ENCODE measurements around the gene ANKS1B.

The ANKS1B gene

GRCh38 chr12:99914206-99914605 lies 70.5 kb downstream of the ANKS1B start:
- POLR2A ChIA-PET: interaction anchor here (0.5 kb wide), 1 partner anchor 97 kb away, joined by 10 read pairs; no protein-coding TSS in a partner anchor
- DNase-seq: no peak
- no peaks in the 10 kb centered on the region for H3K4me1 ChIP-seq (ENCODE audit: control extremely low read depth in 1 of 4, control insufficient read depth in 4 of 4, insufficient read depth in 4 of 4, low read length in 3 of 4)
- H3K27ac ChIP-seq (ENCODE audit: insufficient read depth in 1 of 2, low read depth in 1 of 2, low read length in 2 of 2, poor library complexity in 1 of 2, severe bottlenecking in 2 of 2): no peak overlapping the region
- no peaks in the 10 kb centered on the region for H3K36me3 ChIP-seq (ENCODE audit: control insufficient read depth in 4 of 4, insufficient read depth in 4 of 4, low read length in 3 of 4)
- H3K4me3 ChIP-seq (ENCODE audit: control insufficient read depth in 1 of 7, extremely low read depth in 1 of 7, insufficient read depth in 4 of 7, low read depth in 2 of 7, low read length in 6 of 7): no peak overlapping the region
- H3K27me3 ChIP-seq (replicated peaks in 2 of 5; ENCODE audit: control insufficient read depth in 4 of 5, insufficient read depth in 5 of 5, low read length in 4 of 5): peaks cover 0 to 2% (median 0%) of the 10 kb centered on the region in 5 experiments
- 60% methylated on average over 1 of the region's 1 CpG for WGBS (ENCODE audit: insufficient coverage)
- H3K9me3 ChIP-seq (ENCODE audit: control extremely low read depth in 1 of 5, control insufficient read depth in 4 of 5, insufficient read depth in 2 of 5, low read depth in 1 of 5, low read length in 4 of 5): no peaks in the 10 kb centered on the region
- CTCF ChIA-PET: no interaction called here

- Histone ChIP-seq H3K27ac (ENCODE audit: insufficient read depth in 1 of 2, low read depth in 1 of 2, low read length in 2 of 2, poor library complexity in 1 of 2, severe bottlenecking in 2 of 2) (no peak overlapping the region), H3K27me3 (replicated peaks in 2 of 5; ENCODE audit: control insufficient read depth in 4 of 5, insufficient read depth in 5 of 5, low read length in 4 of 5) (peaks cover 0 to 2% (median 0%) of the 10 kb centered on the region in 5 experiments), H3K36me3 (ENCODE audit: control insufficient read depth in 4 of 4, insufficient read depth in 4 of 4, low read length in 3 of 4) (no peaks in the 10 kb centered on the region), H3K4me1 (ENCODE audit: control extremely low read depth in 1 of 4, control insufficient read depth in 4 of 4, insufficient read depth in 4 of 4, low read length in 3 of 4) (no peaks in the 10 kb centered on the region), H3K9me3 (ENCODE audit: control extremely low read depth in 1 of 5, control insufficient read depth in 4 of 5, insufficient read depth in 2 of 5, low read depth in 1 of 5, low read length in 4 of 5) (no peaks in the 10 kb centered on the region), H3K4me3 (ENCODE audit: control insufficient read depth in 1 of 7, extremely low read depth in 1 of 7, insufficient read depth in 4 of 7, low read depth in 2 of 7, low read length in 6 of 7) (no peak overlapping the region)
- ChIA-PET POLR2A (no interaction called here), CTCF (no interaction called here)
- DNase-seq: no peak
- 100% methylated on average over 1 of the region's 1 CpG for WGBS (ENCODE audit: insufficient coverage)
Measured at GRCh38 chr12:99911967-99912366, 72.8 kb downstream of the ANKS1B start.

- no peak overlapping the region for H3K4me3 ChIP-seq (ENCODE audit: control insufficient read depth in 1 of 7, extremely low read depth in 1 of 7, insufficient read depth in 4 of 7, low read depth in 2 of 7, low read length in 6 of 7)
- H3K27me3 ChIP-seq (replicated peaks in 2 of 5; ENCODE audit: control insufficient read depth in 4 of 5, insufficient read depth in 5 of 5, low read length in 4 of 5): peaks cover 0 to 2% (median 0%) of the 10 kb centered on the region in 5 experiments
- POLR2A ChIA-PET: no interaction called here
- no peak for DNase-seq
- WGBS (ENCODE audit: insufficient coverage): 87% methylated on average over 3 of the region's 3 CpGs
- no peaks in the 10 kb centered on the region for H3K9me3 ChIP-seq (ENCODE audit: control extremely low read depth in 1 of 5, control insufficient read depth in 4 of 5, insufficient read depth in 2 of 5, low read depth in 1 of 5, low read length in 4 of 5)
- H3K4me1 ChIP-seq (ENCODE audit: control extremely low read depth in 1 of 4, control insufficient read depth in 4 of 4, insufficient read depth in 4 of 4, low read length in 3 of 4): no peaks in the 10 kb centered on the region
- no peaks in the 10 kb centered on the region for H3K36me3 ChIP-seq (ENCODE audit: control insufficient read depth in 4 of 4, insufficient read depth in 4 of 4, low read length in 3 of 4)
- CTCF ChIA-PET: no interaction called here
- H3K27ac ChIP-seq (ENCODE audit: insufficient read depth in 1 of 2, low read depth in 1 of 2, low read length in 2 of 2, poor library complexity in 1 of 2, severe bottlenecking in 2 of 2): no peak overlapping the region
Measured at GRCh38 chr12:99911081-99911480, 73.7 kb downstream of the ANKS1B start.

GRCh38 chr12:99910342-99910741 lies 74.4 kb downstream of the ANKS1B start:
- ChIA-PET POLR2A (no interaction called here), CTCF (no interaction called here)
- Histone ChIP-seq H3K4me1 (ENCODE audit: control extremely low read depth in 1 of 4, control insufficient read depth in 4 of 4, insufficient read depth in 4 of 4, low read length in 3 of 4) (no peaks in the 10 kb centered on the region), H3K9me3 (ENCODE audit: control extremely low read depth in 1 of 5, control insufficient read depth in 4 of 5, insufficient read depth in 2 of 5, low read depth in 1 of 5, low read length in 4 of 5) (no peaks in the 10 kb centered on the region), H3K36me3 (ENCODE audit: control insufficient read depth in 4 of 4, insufficient read depth in 4 of 4, low read length in 3 of 4) (no peaks in the 10 kb centered on the region), H3K27me3 (replicated peaks in 2 of 5; ENCODE audit: control insufficient read depth in 4 of 5, insufficient read depth in 5 of 5, low read length in 4 of 5) (peaks cover 0 to 2% (median 0%) of the 10 kb centered on the region in 5 experiments), H3K27ac (ENCODE audit: insufficient read depth in 1 of 2, low read depth in 1 of 2, low read length in 2 of 2, poor library complexity in 1 of 2, severe bottlenecking in 2 of 2) (no peak overlapping the region), H3K4me3 (ENCODE audit: control insufficient read depth in 1 of 7, extremely low read depth in 1 of 7, insufficient read depth in 4 of 7, low read depth in 2 of 7, low read length in 6 of 7) (no peak overlapping the region)
- no peak for DNase-seq
- WGBS (ENCODE audit: insufficient coverage): no CpG with 5 or more reads among the region's 1 CpG

GRCh38 chr12:99906786-99907579 lies 77.8 kb downstream of the ANKS1B start:
- no peak for DNase-seq

GRCh38 chr12:99901181-99901580 lies 83.6 kb downstream of the ANKS1B start:
- Histone ChIP-seq H3K4me3 (ENCODE audit: control insufficient read depth in 1 of 7, extremely low read depth in 1 of 7, insufficient read depth in 4 of 7, low read depth in 2 of 7, low read length in 6 of 7) (no peak overlapping the region), H3K4me1 (ENCODE audit: control extremely low read depth in 1 of 4, control insufficient read depth in 4 of 4, insufficient read depth in 4 of 4, low read length in 3 of 4) (no peaks in the 10 kb centered on the region), H3K27ac (ENCODE audit: insufficient read depth in 1 of 2, low read depth in 1 of 2, low read length in 2 of 2, poor library complexity in 1 of 2, severe bottlenecking in 2 of 2) (no peak overlapping the region), H3K9me3 (ENCODE audit: control extremely low read depth in 1 of 5, control insufficient read depth in 4 of 5, insufficient read depth in 2 of 5, low read depth in 1 of 5, low read length in 4 of 5) (no peaks in the 10 kb centered on the region), H3K27me3 (replicated peaks in 2 of 5; ENCODE audit: control insufficient read depth in 4 of 5, insufficient read depth in 5 of 5, low read length in 4 of 5) (no peaks in the 10 kb centered on the region), H3K36me3 (ENCODE audit: control insufficient read depth in 4 of 4, insufficient read depth in 4 of 4, low read length in 3 of 4) (no peaks in the 10 kb centered on the region)
- WGBS (ENCODE audit: insufficient coverage): 73% methylated on average over 2 of the region's 2 CpGs
- no peak for DNase-seq
- ChIA-PET CTCF (no interaction called here), POLR2A (no interaction called here)

More at GRCh38 chr12:99906786-99907579, 77.8 kb downstream of the ANKS1B start:
- no peaks in the 10 kb centered on the region for H3K36me3 ChIP-seq (ENCODE audit: control insufficient read depth in 4 of 4, insufficient read depth in 4 of 4, low read length in 3 of 4)
- no peaks in the 10 kb centered on the region for H3K27me3 ChIP-seq (replicated peaks in 2 of 5; ENCODE audit: control insufficient read depth in 4 of 5, insufficient read depth in 5 of 5, low read length in 4 of 5)
- CTCF ChIA-PET: no interaction called here
- 88% methylated on average over 3 of the region's 4 CpGs for WGBS (ENCODE audit: insufficient coverage)
- POLR2A ChIA-PET: no interaction called here
- no peaks in the 10 kb centered on the region for H3K9me3 ChIP-seq (ENCODE audit: control extremely low read depth in 1 of 5, control insufficient read depth in 4 of 5, insufficient read depth in 2 of 5, low read depth in 1 of 5, low read length in 4 of 5)
- H3K4me3 ChIP-seq (ENCODE audit: control insufficient read depth in 1 of 7, extremely low read depth in 1 of 7, insufficient read depth in 4 of 7, low read depth in 2 of 7, low read length in 6 of 7): no peak overlapping the region
- H3K27ac ChIP-seq (ENCODE audit: insufficient read depth in 1 of 2, low read depth in 1 of 2, low read length in 2 of 2, poor library complexity in 1 of 2, severe bottlenecking in 2 of 2): no peak overlapping the region
- H3K4me1 ChIP-seq (ENCODE audit: control extremely low read depth in 1 of 4, control insufficient read depth in 4 of 4, insufficient read depth in 4 of 4, low read length in 3 of 4): no peaks in the 10 kb centered on the region

- no peak for DNase-seq
- no peaks in the 10 kb centered on the region for H3K27me3 ChIP-seq (replicated peaks in 2 of 5; ENCODE audit: control insufficient read depth in 4 of 5, insufficient read depth in 5 of 5, low read length in 4 of 5)
- no peak overlapping the region for H3K27ac ChIP-seq (ENCODE audit: insufficient read depth in 1 of 2, low read depth in 1 of 2, low read length in 2 of 2, poor library complexity in 1 of 2, severe bottlenecking in 2 of 2)
- no peaks in the 10 kb centered on the region for H3K9me3 ChIP-seq (ENCODE audit: control extremely low read depth in 1 of 5, control insufficient read depth in 4 of 5, insufficient read depth in 2 of 5, low read depth in 1 of 5, low read length in 4 of 5)
- CTCF ChIA-PET: no interaction called here
- H3K4me1 ChIP-seq (ENCODE audit: control extremely low read depth in 1 of 4, control insufficient read depth in 4 of 4, insufficient read depth in 4 of 4, low read length in 3 of 4): no peaks in the 10 kb centered on the region
- H3K36me3 ChIP-seq (ENCODE audit: control insufficient read depth in 4 of 4, insufficient read depth in 4 of 4, low read length in 3 of 4): no peaks in the 10 kb centered on the region
- 100% methylated on average over 1 of the region's 5 CpGs for WGBS (ENCODE audit: insufficient coverage)
- H3K4me3 ChIP-seq (ENCODE audit: control insufficient read depth in 1 of 7, extremely low read depth in 1 of 7, insufficient read depth in 4 of 7, low read depth in 2 of 7, low read length in 6 of 7): no peak overlapping the region
- POLR2A ChIA-PET: no interaction called here
Measured at GRCh38 chr12:99898645-99899044, 86.1 kb downstream of the ANKS1B start.
